ENCODE measurements around the gene PRSS57.

DNA sequence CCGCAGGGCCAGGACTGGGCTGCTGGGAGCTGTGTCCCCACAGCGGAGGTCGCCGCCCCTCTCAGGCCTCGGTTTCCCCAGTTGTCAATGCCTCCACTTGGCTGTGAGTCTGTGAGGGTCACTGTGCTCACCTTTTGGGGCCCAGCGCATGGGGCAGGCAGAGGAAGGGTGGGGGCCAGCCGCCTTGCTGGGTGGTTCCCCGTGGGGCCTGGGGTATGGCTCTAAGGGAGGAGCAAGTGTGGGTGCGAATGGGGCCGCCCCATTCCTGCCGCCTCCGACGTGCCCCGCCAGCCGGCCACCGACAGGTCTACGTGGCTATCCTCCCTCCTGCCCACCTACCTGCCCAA is 56.4 kb downstream of the PRSS57 start:
- TF ChIP-seq, protein P1, sequence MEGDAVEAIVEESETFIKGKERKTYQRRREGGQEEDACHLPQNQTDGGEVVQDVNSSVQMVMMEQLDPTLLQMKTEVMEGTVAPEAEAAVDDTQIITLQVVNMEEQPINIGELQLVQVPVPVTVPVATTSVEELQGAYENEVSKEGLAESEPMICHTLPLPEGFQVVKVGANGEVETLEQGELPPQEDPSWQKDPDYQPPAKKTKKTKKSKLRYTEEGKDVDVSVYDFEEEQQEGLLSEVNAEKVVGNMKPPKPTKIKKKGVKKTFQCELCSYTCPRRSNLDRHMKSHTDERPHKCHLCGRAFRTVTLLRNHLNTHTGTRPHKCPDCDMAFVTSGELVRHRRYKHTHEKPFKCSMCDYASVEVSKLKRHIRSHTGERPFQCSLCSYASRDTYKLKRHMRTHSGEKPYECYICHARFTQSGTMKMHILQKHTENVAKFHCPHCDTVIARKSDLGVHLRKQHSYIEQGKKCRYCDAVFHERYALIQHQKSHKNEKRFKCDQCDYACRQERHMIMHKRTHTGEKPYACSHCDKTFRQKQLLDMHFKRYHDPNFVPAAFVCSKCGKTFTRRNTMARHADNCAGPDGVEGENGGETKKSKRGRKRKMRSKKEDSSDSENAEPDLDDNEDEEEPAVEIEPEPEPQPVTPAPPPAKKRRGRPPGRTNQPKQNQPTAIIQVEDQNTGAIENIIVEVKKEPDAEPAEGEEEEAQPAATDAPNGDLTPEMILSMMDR (optimal IDR thresholded peaks at IDR 0.05 in 1 of 3, IDR thresholded peaks at IDR 0.05 in 1 of 3, conservative IDR thresholded peaks at IDR 0.05 in 1 of 3; ENCODE audit: extremely low read depth in 1 of 3, insufficient read depth in 2 of 3, low read length in 3 of 3) = no peak
- TF ChIP-seq EZH2 (IDR thresholded peaks at IDR 0.05; ENCODE audit: low read length) = no peak

All from keratinocyte (primary cell).